Liver (tissue), 9 donors: Measurements from ENCODE around the gene PARP16. TPM values are rescaled to one million over a fixed set of nuclear protein-coding genes. Genes with fewer than 3 reads are reported as not detected.

Experiments
- DNase-seq: peaks from one replicate; pipeline ENCODE4 v3.0.0-alpha.2; 2017; ENCODE audit warnings: low spot score
- H3K27ac ChIP-seq, 2 donors: one replicate each; pipeline ENCODE4 v1.7.0; 2013; ENCODE audit warnings: inconsistent platforms in 2 of 2, low read length in 2 of 2, control low read depth in 1 of 2, low read depth in 1 of 2, mild to moderate bottlenecking in 1 of 2
- H3K27me3 ChIP-seq, 4 donors: one replicate each; pipeline versions ENCODE4 v1.6.1 to v1.7.0; 2013; ENCODE audit warnings: low read length in 3 of 4, inconsistent platforms in 1 of 4, mild to moderate bottlenecking in 1 of 4, moderate library complexity in 1 of 4; ENCODE audit not compliant: control insufficient read depth in 4 of 4, insufficient read depth in 4 of 4
- H3K36me3 ChIP-seq, 4 donors: one replicate each; pipeline versions ENCODE4 v1.6.1 to v1.7.0; 2013; ENCODE audit warnings: low read length in 3 of 4, mild to moderate bottlenecking in 3 of 4, low read depth in 1 of 4, moderate library complexity in 1 of 4; ENCODE audit not compliant: control insufficient read depth in 4 of 4, insufficient read depth in 3 of 4
- H3K4me1 ChIP-seq, 4 donors: one replicate each; pipeline versions ENCODE4 v1.6.1 to v1.7.0; 2013; ENCODE audit warnings: low read length in 3 of 4, mild to moderate bottlenecking in 3 of 4, moderate library complexity in 1 of 4; ENCODE audit not compliant: control insufficient read depth in 4 of 4, insufficient read depth in 4 of 4
- H3K4me3 ChIP-seq, 3 donors: one replicate each; pipeline versions ENCODE4 v1.6.1 to v1.7.0; 2013; ENCODE audit warnings: low read length in 3 of 3, control low read depth in 1 of 3, low read depth in 1 of 3, mild to moderate bottlenecking in 1 of 3
- H3K9ac ChIP-seq, 2 donors: one replicate each; pipeline ENCODE4 v1.7.0; 2013; ENCODE audit warnings: low read length in 2 of 2, mild to moderate bottlenecking in 2 of 2, moderate library complexity in 2 of 2, control low read depth in 1 of 2, low read depth in 1 of 2
- H3K9me3 ChIP-seq, 4 donors: one replicate each; pipeline versions ENCODE4 v1.6.1 to v1.7.0; 2013; ENCODE audit warnings: low read length in 3 of 4; ENCODE audit not compliant: control insufficient read depth in 4 of 4
- FOXA1 ChIP-seq: IDR thresholded peaks from 2 replicates; pipeline ENCODE4 v1.6.1; 2016; ENCODE audit warnings: antibody characterized with exemption
- FOXA2 ChIP-seq: IDR thresholded peaks from 2 replicates; pipeline ENCODE4 v1.6.1; 2016; ENCODE audit warnings: antibody characterized with exemption
- GABPA ChIP-seq, 2 donors: IDR thresholded peaks in 1 of 2; conservative IDR thresholded peaks in 1 of 2; 2 replicates each; pipeline ENCODE4 v1.6.1; 2016; ENCODE audit warnings: antibody characterized with exemption in 2 of 2, mild to moderate bottlenecking in 1 of 2, moderate library complexity in 1 of 2
- HNF4A ChIP-seq, 2 donors: conservative IDR thresholded peaks; 2 replicates each; pipeline ENCODE4 v1.6.1; 2016; ENCODE audit warnings: antibody characterized with exemption in 2 of 2, mild to moderate bottlenecking in 2 of 2
- HNF4G ChIP-seq: IDR thresholded peaks from 2 replicates; pipeline ENCODE4 v1.6.1; 2016; ENCODE audit warnings: antibody characterized with exemption
- MAX ChIP-seq: IDR thresholded peaks from 2 replicates; pipeline ENCODE4 v1.6.1; 2016; ENCODE audit warnings: antibody characterized with exemption
- NR2F2 ChIP-seq: IDR thresholded peaks from 2 replicates; pipeline ENCODE4 v1.6.1; 2016; ENCODE audit warnings: antibody characterized with exemption
- RXRA ChIP-seq, 2 donors: IDR thresholded peaks; 2 replicates each; pipeline ENCODE4 v1.6.1; 2017 to 2018; ENCODE audit warnings: antibody characterized with exemption in 2 of 2, mild to moderate bottlenecking in 1 of 2
- SP1 ChIP-seq: IDR thresholded peaks from 2 replicates; pipeline ENCODE4 v1.6.1; 2018; ENCODE audit warnings: antibody characterized with exemption, mild to moderate bottlenecking
- WGBS: extraction: QIAGEN DNeasy Blood & Tissue Kit; methylation state at CpG from one replicate; pipeline ENCODE4 v1.1.7; 2013; 5-methylcytosine and 5-hydroxymethylcytosine counted together
- polyA plus RNA-seq, 2 donors: library from polyadenylated mRNA; stranded (reverse) in 1 of 2; unstranded in 1 of 2; fragments of 200-250 nt in 1 of 2; fragments of >200 nt in 1 of 2; fragmentation: Nextera tagmentation in 1 of 2; extraction: Ambion mirVana in 1 of 2; gene quantifications; one replicate each; pipeline versions ENCODE4 v1.2.1 to v1.2.3, GENCODE V29; 2013 to 2015
- total RNA-seq, 2 donors: library from RNA; depleted of rRNA; stranded (reverse); fragments of >200 nt; gene quantifications; one replicate each; pipeline ENCODE4 v1.2.3, GENCODE V29; 2014
- TF ChIP-seq, protein P1 (sequence below): IDR thresholded peaks from 2 replicates; pipeline ENCODE4 v1.6.1; 2016; ENCODE audit warnings: antibody characterized with exemption
- TF ChIP-seq, protein P2 (sequence below): fragments of 150-350 bp; IDR thresholded peaks from 2 replicates; pipeline ENCODE4 v1.5.1; 2017; ENCODE audit warnings: improper control_type of control experiment, low read depth, low read length; ENCODE audit not compliant: missing input control
- donor health status: healthy.
- donor health status: healthy.
- donor health status: healthy.
- donor health status: healthy.
- donor health status: healthy.

Gene PARP16
- total and polyA plus RNA-seq, 4 donors: 4.0 to 6.9 (median 5.7) TPM

DNA sequence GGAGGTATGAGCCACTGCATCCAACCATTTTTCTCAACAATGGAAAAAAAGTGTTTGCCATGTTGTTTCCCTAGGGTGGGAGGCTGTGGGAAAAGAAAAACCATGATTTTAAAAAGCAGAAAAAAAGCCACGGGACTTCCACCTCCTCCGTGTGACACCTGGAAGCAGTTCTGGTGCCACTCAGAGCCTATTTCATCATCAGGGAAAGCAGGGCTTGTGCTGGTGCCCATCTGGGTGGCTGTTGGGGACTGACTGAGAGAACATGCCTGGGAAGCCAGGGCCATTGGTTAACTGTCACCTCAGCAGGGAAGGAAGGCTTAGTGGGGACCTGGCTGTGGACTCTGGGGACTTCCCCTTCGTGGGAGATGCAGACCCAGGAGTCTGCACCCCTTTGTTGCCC, 25.1 kb upstream of the PARP16 start:
- H3K4me3 ChIP-seq: no peak overlapping the region
- WGBS: 12% methylated on average over 3 of the region's 3 CpGs
- peak overlapping the region; percentile 75 to 79 for H3K27ac ChIP-seq
- no peak for DNase-seq
- H3K27me3 ChIP-seq: no peaks in the 10 kb centered on the region
- peak overlapping the region in 1 of 2 donors; percentile 45 for H3K9ac ChIP-seq
- TF ChIP-seq NR2F2: no peak
- TF ChIP-seq, protein P1, sequence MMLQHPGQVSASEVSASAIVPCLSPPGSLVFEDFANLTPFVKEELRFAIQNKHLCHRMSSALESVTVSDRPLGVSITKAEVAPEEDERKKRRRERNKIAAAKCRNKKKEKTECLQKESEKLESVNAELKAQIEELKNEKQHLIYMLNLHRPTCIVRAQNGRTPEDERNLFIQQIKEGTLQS: peak; percentile 75
- TF ChIP-seq RXRA (IDR thresholded peaks at IDR 0.05): peak in 1 of 2 donors; percentile 5
- TF ChIP-seq SP1: peak; percentile 15
- H3K36me3 ChIP-seq: no peaks in the 10 kb centered on the region
- peaks cover 5 to 28% (median 16%) of the 10 kb centered on the region in 4 donors for H3K4me1 ChIP-seq
- H3K9me3 ChIP-seq: no peaks in the 10 kb centered on the region

DNA sequence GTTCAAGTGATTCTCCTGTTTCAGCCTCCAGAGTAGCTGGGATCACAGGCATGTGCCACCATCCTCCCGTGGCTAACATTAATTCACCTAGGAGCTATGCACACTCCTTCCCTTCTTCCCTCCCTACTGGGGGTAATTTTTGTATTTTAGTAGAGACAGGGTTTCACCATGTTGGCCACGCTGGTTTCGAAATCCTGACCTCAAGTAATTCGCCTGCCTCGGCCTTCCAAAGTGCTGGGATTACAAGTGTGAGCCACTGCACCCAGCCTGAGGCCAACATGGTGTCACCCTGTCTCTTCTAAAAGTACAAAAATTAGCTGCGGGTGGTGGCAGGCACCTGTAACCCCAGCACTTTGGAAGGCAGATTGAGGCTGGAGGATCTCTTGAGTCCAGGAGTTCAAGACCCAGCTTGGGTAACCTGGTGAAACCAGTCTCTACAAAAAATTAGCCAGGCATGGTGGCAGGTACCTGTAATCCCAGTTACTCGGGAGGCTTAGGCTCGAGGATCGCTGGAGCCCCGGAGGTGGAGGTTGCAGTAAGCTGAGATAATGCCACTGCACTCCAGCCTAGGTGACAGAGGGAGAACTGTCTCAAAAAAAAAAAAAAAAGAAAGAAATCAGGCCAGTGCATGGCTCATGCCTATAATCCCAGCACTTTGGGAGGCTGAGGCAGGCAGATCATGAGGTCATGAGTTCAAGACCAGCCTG, 23.9 kb upstream of the PARP16 start:
- H3K9me3 ChIP-seq: no peaks in the 10 kb centered on the region
- H3K27me3 ChIP-seq: no peaks in the 10 kb centered on the region
- TF ChIP-seq, protein P2, sequence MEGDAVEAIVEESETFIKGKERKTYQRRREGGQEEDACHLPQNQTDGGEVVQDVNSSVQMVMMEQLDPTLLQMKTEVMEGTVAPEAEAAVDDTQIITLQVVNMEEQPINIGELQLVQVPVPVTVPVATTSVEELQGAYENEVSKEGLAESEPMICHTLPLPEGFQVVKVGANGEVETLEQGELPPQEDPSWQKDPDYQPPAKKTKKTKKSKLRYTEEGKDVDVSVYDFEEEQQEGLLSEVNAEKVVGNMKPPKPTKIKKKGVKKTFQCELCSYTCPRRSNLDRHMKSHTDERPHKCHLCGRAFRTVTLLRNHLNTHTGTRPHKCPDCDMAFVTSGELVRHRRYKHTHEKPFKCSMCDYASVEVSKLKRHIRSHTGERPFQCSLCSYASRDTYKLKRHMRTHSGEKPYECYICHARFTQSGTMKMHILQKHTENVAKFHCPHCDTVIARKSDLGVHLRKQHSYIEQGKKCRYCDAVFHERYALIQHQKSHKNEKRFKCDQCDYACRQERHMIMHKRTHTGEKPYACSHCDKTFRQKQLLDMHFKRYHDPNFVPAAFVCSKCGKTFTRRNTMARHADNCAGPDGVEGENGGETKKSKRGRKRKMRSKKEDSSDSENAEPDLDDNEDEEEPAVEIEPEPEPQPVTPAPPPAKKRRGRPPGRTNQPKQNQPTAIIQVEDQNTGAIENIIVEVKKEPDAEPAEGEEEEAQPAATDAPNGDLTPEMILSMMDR: no peak
- no peak for TF ChIP-seq MAX
- TF ChIP-seq GABPA (IDR thresholded peaks at IDR 0.05 in 1 of 2, conservative IDR thresholded peaks at IDR 0.05 in 1 of 2): no peak
- no peak for TF ChIP-seq SP1
- no peak for TF ChIP-seq RXRA (IDR thresholded peaks at IDR 0.05)
- TF ChIP-seq HNF4G: no peak
- TF ChIP-seq FOXA1: no peak
- no peak for TF ChIP-seq HNF4A (conservative IDR thresholded peaks at IDR 0.05)
- TF ChIP-seq FOXA2: no peak
- H3K9ac ChIP-seq: no peak overlapping the region
- DNase-seq: no peak
- H3K4me3 ChIP-seq: no peak overlapping the region
- H3K27ac ChIP-seq: no peak overlapping the region
- 79% methylated on average over 10 of the region's 10 CpGs for WGBS
- H3K4me1 ChIP-seq: peaks cover 5 to 31% (median 23%) of the 10 kb centered on the region in 4 donors
- H3K36me3 ChIP-seq: no peaks in the 10 kb centered on the region

DNA sequence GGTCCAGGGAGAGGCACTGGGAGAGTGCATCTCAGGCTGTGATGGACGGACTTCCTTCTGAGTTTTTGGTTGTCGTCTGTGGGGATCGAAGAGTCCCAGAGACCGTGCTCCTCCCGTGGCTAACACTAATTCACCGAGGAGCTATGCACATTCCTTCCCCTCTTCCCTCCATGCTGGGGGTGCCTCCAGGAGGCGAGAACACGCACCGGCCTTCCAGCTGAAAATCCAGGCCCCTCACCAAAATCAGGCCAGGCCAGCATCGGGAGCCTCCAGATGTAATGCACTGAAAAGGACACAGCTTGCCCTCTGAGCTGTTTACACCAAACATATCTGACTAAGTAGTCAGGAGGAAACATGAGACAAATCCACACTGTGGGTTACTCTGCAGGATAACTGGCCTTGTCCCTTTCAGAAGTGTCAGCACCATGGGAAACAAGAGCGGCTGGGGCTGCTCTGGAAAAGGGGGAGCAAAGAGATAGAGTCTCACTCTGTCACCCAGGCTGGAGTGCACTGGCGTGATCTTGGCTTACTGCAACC, 23.3 kb upstream of the PARP16 start:
- no peak overlapping the region for H3K9ac ChIP-seq
- WGBS: 86% methylated on average over 12 of the region's 12 CpGs
- H3K36me3 ChIP-seq: no peaks in the 10 kb centered on the region
- no peak for TF ChIP-seq HNF4A (conservative IDR thresholded peaks at IDR 0.05)
- H3K9me3 ChIP-seq: no peaks in the 10 kb centered on the region
- no peak overlapping the region for H3K4me3 ChIP-seq
- peaks cover 5 to 36% (median 28%) of the 10 kb centered on the region in 4 donors for H3K4me1 ChIP-seq
- H3K27me3 ChIP-seq: no peaks in the 10 kb centered on the region
- no peak for DNase-seq
- H3K27ac ChIP-seq: no peak overlapping the region
